ENCODE data around the gene NES. TPM values are rescaled to one million over a fixed set of nuclear protein-coding genes. Genes with fewer than 3 reads are reported as not detected.
"Not testable (repeated sequence)": the region's sequence is repeated elsewhere in the genome, so short reads cannot be mapped to it uniquely, and the experiment has no call there.

The NES gene
- total RNA-seq, 1 donor, result under 0.01 TPM

DNA sequence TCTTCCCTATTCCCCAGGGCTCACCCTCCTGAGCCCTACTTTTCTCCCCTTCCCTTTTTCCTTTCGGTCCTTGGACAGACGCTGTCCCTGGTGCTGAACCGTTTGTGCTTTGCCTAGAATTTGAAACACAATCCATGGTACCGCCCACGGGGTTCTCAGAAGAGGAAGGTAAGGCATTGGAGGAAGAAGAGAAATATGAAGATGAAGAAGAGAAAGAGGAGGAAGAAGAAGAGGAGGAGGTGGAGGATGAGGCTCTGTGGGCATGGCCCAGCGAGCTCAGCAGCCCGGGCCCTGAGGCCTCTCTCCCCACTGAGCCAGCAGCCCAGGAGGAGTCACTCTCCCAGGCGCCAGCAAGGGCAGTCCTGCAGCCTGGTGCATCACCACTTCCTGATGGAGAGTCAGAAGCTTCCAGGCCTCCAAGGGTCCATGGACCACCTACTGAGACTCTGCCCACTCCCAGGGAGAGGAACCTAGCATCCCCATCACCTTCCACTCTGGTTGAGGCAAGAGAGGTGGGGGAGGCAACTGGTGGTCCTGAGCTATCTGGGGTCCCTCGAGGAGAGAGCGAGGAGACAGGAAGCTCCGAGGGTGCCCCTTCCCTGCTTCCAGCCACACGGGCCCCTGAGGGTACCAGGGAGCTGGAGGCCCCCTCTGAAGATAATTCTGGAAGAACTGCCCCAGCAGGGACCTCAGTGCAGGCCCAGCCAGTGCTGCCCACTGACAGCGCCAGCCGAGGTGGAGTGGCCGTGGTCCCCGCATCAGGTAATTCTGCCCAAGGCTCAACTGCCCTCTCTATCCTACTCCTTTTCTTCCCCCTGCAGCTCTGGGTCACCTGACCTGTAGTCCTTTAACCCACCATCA lies 24.8 kb downstream of the NES start:
- DNase-seq (ENCODE audit: low read depth in 2 of 3, low spot score in 2 of 3), result peak in 2 of 3 donors; percentile 36 to 70

DNA sequence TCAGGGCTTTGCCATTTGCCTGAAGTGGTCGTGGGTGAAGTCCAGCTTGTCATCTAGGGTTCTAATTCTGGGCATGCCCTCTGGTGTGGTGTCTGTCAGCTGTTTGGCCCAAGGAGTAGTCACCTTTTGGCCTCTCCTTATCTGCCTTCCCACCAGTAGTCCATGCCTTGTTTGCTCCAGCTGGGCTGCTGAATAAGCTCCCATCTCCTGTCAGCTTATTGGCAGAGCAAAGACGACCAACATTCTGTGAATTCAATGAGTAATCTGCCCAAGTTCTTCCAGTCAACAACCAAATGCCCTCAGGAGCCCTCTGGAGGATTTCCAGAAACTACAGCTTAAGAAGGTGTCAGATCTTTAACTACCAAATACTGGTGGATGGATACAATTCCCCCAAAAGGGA lies 28.3 kb downstream of the NES start:
- DNase-seq (ENCODE audit: low read depth in 2 of 3, low spot score in 2 of 3), result peak in 1 of 3 donors; percentile 36

DNA sequence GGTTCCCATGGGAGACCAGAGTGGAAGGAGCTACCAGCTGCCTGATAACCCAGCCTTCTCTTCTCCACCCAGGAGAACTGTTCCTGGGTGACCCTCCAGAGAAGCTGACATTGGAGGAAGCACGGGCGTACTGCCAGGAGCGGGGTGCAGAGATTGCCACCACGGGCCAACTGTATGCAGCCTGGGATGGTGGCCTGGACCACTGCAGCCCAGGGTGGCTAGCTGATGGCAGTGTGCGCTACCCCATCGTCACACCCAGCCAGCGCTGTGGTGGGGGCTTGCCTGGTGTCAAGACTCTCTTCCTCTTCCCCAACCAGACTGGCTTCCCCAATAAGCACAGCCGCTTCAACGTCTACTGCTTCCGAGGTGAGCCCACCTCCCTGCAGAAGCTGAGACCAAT lies 28.7 kb downstream of the NES start:
- no peak for DNase-seq (ENCODE audit: low read depth in 2 of 3, low spot score in 2 of 3)

DNA sequence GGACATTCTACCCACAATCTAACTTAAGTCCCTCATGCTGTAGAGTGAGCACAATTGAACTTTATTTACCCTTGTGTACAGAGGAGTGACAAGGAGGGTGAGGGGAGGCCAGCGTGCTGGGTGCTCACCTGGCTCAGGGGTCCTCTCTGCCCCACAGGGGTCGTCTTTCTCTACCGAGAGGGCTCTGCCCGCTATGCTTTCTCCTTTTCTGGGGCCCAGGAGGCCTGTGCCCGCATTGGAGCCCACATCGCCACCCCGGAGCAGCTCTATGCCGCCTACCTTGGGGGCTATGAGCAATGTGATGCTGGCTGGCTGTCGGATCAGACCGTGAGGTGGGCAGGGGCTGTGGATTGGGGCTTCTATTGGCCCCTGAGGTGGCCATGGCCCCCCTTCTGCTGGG lies 29.9 kb downstream of the NES start:
- DNase-seq (ENCODE audit: low read depth in 2 of 3, low spot score in 2 of 3), result no peak

- no peak for DNase-seq (ENCODE audit: low read depth in 2 of 3, low spot score in 2 of 3)
Observed at GRCh38 chr1:156646738-156647211, 30.4 kb downstream of the NES start.

DNA sequence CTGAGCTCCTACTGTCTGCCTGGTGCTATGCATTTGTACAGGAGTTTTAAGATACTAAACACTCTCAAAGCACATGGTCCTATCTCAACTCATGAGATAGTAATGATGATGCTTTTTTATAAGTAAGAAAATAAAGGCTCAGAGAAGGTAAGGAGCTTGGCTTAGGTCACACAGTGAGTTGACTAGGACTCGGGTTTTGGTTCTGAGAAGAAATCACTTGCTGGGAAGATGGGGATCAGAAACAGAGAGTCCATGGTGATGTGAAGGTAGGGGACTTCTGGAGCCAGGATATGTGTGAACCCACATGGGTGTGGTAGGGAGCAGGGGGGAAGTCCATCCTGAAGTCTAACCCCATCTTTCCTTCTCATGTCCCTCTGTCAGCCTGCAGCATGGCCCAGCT lies 31.5 kb downstream of the NES start:
- no peak for DNase-seq (ENCODE audit: low read depth in 2 of 3, low spot score in 2 of 3)

DNA sequence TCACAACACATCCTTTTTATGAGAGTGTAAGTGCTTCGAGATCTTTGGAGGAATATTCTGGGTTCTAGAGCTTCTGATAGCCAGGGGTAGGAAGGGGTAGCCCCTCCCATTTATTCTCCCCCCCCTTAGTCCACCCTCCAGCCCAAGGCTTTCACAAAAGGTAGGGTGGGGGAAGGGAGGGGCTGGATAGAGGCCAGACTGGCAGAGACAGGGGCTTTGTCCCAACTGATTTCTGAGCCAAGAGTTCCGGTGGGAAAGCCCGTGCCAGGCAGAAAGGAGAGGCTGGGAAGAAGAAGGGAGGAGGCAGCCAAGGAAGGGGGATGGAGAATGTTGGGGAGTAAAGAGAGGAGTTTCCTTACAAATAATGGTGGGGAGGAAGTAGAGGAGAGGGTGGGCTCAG lies 32.2 kb downstream of the NES start:
- DNase-seq (ENCODE audit: low read depth in 2 of 3, low spot score in 2 of 3), result no peak

GRCh38 chr1:156644640-156645039 lies 32.6 kb downstream of the NES start:
- no peak for DNase-seq (ENCODE audit: low read depth in 2 of 3, low spot score in 2 of 3)

GRCh38 chr1:156644146-156644545 lies 33.1 kb downstream of the NES start:
- DNase-seq (ENCODE audit: low read depth in 2 of 3, low spot score in 2 of 3), result no peak

DNA sequence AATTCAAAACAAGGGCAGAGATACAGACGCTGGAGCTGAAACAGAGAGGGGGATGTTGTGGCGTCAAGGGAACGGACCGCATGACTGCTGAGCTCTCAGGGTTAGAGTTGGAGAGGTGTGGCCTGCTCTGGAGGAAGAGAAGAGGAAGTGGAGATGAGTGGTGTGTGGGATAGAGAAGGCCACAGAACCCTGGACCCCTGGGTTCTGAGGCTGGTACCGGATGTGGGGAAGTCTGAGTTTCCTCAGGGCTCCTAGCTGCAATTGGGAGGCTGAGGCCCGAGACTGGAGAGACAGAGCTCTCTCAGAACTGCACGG lies 33.5 kb downstream of the NES start:
- peak in 2 of 3 donors; percentile 82 to 88 for DNase-seq (ENCODE audit: low read depth in 2 of 3, low spot score in 2 of 3)

DNA sequence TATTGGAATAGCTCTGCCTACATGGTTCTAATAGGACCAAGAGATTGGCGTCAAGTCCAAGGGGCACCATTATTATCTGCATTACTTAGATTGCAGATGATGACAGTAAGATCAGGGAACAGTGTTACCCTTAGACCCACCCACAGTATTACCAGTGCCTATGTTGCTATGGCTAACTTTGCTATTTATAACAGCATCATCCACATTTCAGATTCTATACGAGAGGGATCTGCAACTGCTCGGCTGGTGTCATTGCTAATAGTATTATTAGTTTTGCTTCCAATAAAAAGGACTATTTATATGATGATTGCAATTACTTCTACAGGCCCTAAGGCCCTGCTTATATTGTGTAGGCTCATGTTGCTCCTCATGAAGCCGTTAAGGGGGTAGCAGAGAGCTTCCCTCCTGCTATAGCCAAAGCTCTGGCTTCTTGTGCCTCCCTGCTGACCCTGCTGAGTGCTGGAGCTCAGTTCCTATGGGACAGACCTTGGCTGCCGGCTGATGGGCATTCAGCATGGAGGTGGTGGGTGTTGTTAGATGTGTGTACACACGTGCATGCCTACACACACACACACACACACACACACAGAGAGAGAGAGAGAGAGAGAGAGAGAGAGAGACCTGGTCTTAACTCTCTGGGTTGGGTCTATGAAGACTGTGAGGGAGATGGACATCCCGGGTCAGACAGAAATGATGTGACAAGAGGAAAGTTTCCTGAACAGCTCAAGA lies 34.0 kb downstream of the NES start:
- no peak for DNase-seq (ENCODE audit: low read depth in 2 of 3, low spot score in 2 of 3)

GRCh38 chr1:156642265-156643048 lies 34.8 kb downstream of the NES start:
- no peak for DNase-seq (ENCODE audit: low read depth in 2 of 3, low spot score in 2 of 3)

DNA sequence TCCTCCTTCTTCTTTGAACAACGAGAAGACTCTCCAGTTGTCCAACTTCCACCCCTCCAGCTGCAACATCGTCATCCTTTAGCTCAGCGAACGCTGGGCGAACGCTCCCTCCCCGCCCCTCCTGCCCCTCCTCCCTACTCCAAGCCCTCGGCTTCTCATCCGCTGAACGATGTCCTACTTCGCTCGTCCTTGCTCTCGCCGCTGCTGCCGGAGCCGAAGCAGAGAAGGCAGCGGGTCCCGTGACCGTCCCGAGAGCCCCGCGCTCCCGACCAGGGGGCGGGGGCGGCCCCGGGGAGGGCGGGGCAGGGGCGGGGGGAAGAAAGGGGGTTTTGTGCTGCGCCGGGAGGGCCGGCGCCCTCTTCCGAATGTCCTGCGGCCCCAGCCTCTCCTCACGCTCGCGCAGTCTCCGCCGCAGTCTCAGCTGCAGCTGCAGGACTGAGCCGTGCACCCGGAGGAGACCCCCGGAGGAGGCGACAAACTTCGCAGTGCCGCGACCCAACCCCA lies 35.4 kb downstream of the NES start, which contains the start of gene BCAN:
Gene BCAN, plus strand, starts transcription at position 357 of the 504 bp plus-strand sequence. CDS start 3,938 bp downstream, outside the sequence.
- DNase-seq (ENCODE audit: low read depth in 2 of 3, low spot score in 2 of 3), result no peak

DNA sequence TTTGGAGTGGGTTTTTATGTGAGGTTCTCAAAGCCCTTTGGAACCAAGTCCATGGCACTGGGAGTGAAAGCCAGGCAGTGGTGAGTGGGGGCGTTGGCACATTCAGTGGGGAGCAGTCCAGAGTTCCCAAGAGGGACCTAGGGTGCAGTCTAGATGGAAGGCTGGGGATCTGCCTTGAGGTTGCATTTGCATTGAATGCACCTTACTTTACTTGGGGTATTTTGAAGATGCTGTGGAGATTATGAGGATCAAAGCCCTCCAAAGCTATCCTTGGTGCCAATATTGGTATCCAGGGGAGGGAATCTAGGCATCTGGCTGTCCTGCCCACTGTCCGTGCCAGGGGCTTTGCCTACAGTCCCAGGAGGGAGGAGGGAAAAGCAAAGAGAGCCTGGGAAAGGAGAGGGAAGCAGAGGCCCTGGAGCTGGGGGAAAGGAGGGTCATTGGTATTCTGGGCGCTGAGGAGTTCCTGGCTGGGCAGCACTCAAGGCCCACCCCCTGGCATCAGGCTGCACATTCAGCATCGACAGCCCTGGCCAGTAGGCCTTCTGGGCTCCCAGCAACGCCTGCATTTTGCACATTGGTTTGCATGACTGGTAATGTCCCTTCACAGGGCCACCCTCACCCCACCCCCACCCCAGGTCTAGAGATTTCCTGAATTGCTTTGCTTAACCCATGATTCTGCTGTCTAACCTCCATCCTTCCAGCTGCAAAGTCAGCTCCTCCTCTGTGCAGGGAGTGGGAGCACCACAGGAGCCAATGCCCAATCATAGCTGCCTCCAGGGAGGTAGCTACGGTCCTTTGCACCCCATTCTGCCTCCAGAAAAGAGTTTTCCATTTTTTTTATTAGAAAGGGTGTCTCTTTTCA lies 36.1 kb downstream of the NES start:
- DNase-seq (ENCODE audit: low read depth in 2 of 3, low spot score in 2 of 3), result no peak

- DNase-seq (ENCODE audit: low read depth in 2 of 3, low spot score in 2 of 3), result no peak
Observed at GRCh38 chr1:156639601-156640101, 37.6 kb downstream of the NES start.

GRCh38 chr1:156638189-156638985 lies 38.8 kb downstream of the NES start:
- DNase-seq (ENCODE audit: low read depth in 2 of 3, low spot score in 2 of 3), result no peak

DNA sequence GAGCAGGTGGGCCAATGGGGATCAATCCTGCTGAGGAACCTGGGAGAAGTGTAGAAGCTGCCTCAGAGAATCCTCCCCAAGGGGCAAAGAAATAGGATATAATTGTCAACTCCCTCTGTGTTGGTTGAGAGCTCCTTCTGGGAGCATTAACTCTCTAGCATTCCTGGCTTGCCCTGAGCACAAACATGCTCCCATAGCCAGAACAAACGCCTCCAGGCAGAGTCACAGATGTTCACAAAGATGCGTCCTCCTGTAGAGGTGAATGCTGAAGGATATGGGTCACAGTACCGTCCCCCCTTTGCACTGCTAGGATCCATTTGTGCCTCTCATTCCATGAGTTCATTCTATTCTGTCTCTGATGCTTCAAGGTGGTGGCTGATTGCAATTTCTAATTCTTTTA lies 44.9 kb downstream of the NES start:
- no peak for DNase-seq (ENCODE audit: low read depth in 2 of 3, low spot score in 2 of 3)

GRCh38 chr1:156631152-156631551 lies 46.1 kb downstream of the NES start:
- DNase-seq (ENCODE audit: low read depth in 2 of 3, low spot score in 2 of 3), result not testable (repeated sequence)
